HAP-1 (cell line): ENCODE results near the gene EXOC4.
"Not testable (repeated sequence)": the region's sequence is repeated elsewhere in the genome, so short reads cannot be mapped to it uniquely, and the experiment has no call there.

Experiments
- DNase-seq, 2 experiments: peaks; one replicate each; pipeline ENCODE4 v3.0.0-alpha.2; 2016 to 2020; ENCODE audit warnings: low spot score in 2 of 2
- H3K27me3 ChIP-seq: fragments of 250-450 bp; sonication (Bioruptor Pico); 2 replicates; pipeline ENCODE4 v1.5.1; 2020; ENCODE audit warnings: low read depth, mild to moderate bottlenecking, moderate library complexity
- H3K36me3 ChIP-seq: fragments of 250-450 bp; sonication (Bioruptor Pico); replicated peaks from 2 replicates; pipeline ENCODE4 v1.5.1; 2020; ENCODE audit warnings: mild to moderate bottlenecking
- H3K4me1 ChIP-seq: fragments of 250-450 bp; sonication (Bioruptor Pico); 2 replicates; pipeline ENCODE4 v1.5.1; 2020; ENCODE audit warnings: mild to moderate bottlenecking
- H3K4me3 ChIP-seq: fragments of 250-450 bp; sonication (Bioruptor Pico); 2 replicates; pipeline ENCODE4 v1.5.1; 2020; ENCODE audit warnings: mild to moderate bottlenecking, moderate library complexity
- H3K9me3 ChIP-seq: fragments of 250-450 bp; sonication (Bioruptor Pico); 2 replicates; pipeline ENCODE4 v1.5.1; 2020; ENCODE audit warnings: mild to moderate bottlenecking, moderate library complexity
- in situ Hi-C: fragments of 300-500 bp; cut with MboI; formaldehyde crosslinking; loops from 3 replicates; pipeline ENCODE4 v1.14.3; 2020; ENCODE audit warnings: low sequenced_read_pairs, inconsistent platforms, mixed read lengths

EXOC4 gene

GRCh38 chr7:133310232-133310862 is 57.5 kb downstream of the EXOC4 start:
- H3K27me3 ChIP-seq, result no peaks in the 10 kb centered on the region
- no peak overlapping the region for H3K4me3 ChIP-seq
- peaks cover 30% of the 10 kb centered on the region for H3K36me3 ChIP-seq
- in situ Hi-C loops, result no loop called here
- no peak for DNase-seq
- H3K9me3 ChIP-seq, result no peaks in the 10 kb centered on the region
- H3K4me1 ChIP-seq, result peaks cover under 1% of the 10 kb centered on the region; the same call in 1 of the 2 replicates

- no peak for DNase-seq
- Histone ChIP-seq H3K27me3 (no peaks in the 10 kb centered on the region), H3K36me3 (peaks cover 9% of the 10 kb centered on the region; the same call in 1 of the 2 replicates), H3K4me1 (no peaks in the 10 kb centered on the region), H3K9me3 (no peaks in the 10 kb centered on the region), H3K4me3 (no peak overlapping the region)
- in situ Hi-C loops, result no loop called here
Measured at GRCh38 chr7:133313575-133313974, 60.7 kb downstream of the EXOC4 start.

GRCh38 chr7:133314084-133314483 is 61.2 kb downstream of the EXOC4 start:
- H3K27me3 ChIP-seq, result no peaks in the 10 kb centered on the region
- H3K9me3 ChIP-seq, result no peaks in the 10 kb centered on the region
- no peaks in the 10 kb centered on the region for H3K4me1 ChIP-seq
- no peak for DNase-seq
- in situ Hi-C loops, result no loop called here
- H3K36me3 ChIP-seq, result peaks cover 4% of the 10 kb centered on the region; the same call in 1 of the 2 replicates
- H3K4me3 ChIP-seq, result no peak overlapping the region

GRCh38 chr7:133315332-133316040 is 62.6 kb downstream of the EXOC4 start:
- H3K36me3 ChIP-seq, result no peaks in the 10 kb centered on the region
- in situ Hi-C loops, result no loop called here
- H3K4me1 ChIP-seq, result no peaks in the 10 kb centered on the region
- no peak overlapping the region for H3K4me3 ChIP-seq
- no peaks in the 10 kb centered on the region for H3K27me3 ChIP-seq
- H3K9me3 ChIP-seq, result no peaks in the 10 kb centered on the region
- DNase-seq, result no peak

GRCh38 chr7:133319842-133320241 is 67.0 kb downstream of the EXOC4 start:
- no peaks in the 10 kb centered on the region for H3K36me3 ChIP-seq
- no peaks in the 10 kb centered on the region for H3K4me1 ChIP-seq
- H3K9me3 ChIP-seq, result no peaks in the 10 kb centered on the region
- in situ Hi-C loops, result no loop called here
- H3K27me3 ChIP-seq, result no peaks in the 10 kb centered on the region
- no peak overlapping the region for H3K4me3 ChIP-seq
- DNase-seq, result no peak

GRCh38 chr7:133320891-133321290 is 68.0 kb downstream of the EXOC4 start:
- DNase-seq, result no peak
- no peak overlapping the region for H3K4me3 ChIP-seq
- no peaks in the 10 kb centered on the region for H3K36me3 ChIP-seq
- H3K4me1 ChIP-seq, result no peaks in the 10 kb centered on the region
- in situ Hi-C loops, result no loop called here
- no peaks in the 10 kb centered on the region for H3K9me3 ChIP-seq
- H3K27me3 ChIP-seq, result no peaks in the 10 kb centered on the region

- H3K4me3 ChIP-seq, H3K4me1 ChIP-seq, in situ Hi-C loops, H3K27me3 ChIP-seq, H3K36me3 ChIP-seq, DNase-seq, H3K9me3 ChIP-seq: not testable (repeated sequence)
Measured at GRCh38 chr7:133321366-133321765, 68.5 kb downstream of the EXOC4 start.

GRCh38 chr7:133326745-133327144 is 73.9 kb downstream of the EXOC4 start:
- in situ Hi-C loops, result not testable (repeated sequence)

GRCh38 chr7:133328021-133328420 is 75.1 kb downstream of the EXOC4 start:
- H3K4me3 ChIP-seq, H3K27me3 ChIP-seq, in situ Hi-C loops, H3K9me3 ChIP-seq, DNase-seq, H3K4me1 ChIP-seq, H3K36me3 ChIP-seq: not testable (repeated sequence)

More at GRCh38 chr7:133326745-133327144, 73.9 kb downstream of the EXOC4 start:
- not testable (repeated sequence) for H3K9me3 ChIP-seq, H3K4me1 ChIP-seq, H3K27me3 ChIP-seq, DNase-seq, H3K4me3 ChIP-seq, H3K36me3 ChIP-seq

- in situ Hi-C loops, result no loop called here
- Histone ChIP-seq H3K4me3 (no peak overlapping the region), H3K9me3 (no peaks in the 10 kb centered on the region), H3K36me3 (no peaks in the 10 kb centered on the region), H3K27me3 (no peaks in the 10 kb centered on the region), H3K4me1 (no peaks in the 10 kb centered on the region)
- DNase-seq, result no peak
Measured at GRCh38 chr7:133330085-133330484, 77.2 kb downstream of the EXOC4 start.

- Histone ChIP-seq H3K27me3 (no peaks in the 10 kb centered on the region), H3K4me3 (no peak overlapping the region), H3K9me3 (no peaks in the 10 kb centered on the region), H3K4me1 (no peaks in the 10 kb centered on the region), H3K36me3 (no peaks in the 10 kb centered on the region)
- in situ Hi-C loops, result no loop called here
- DNase-seq, result no peak
Measured at GRCh38 chr7:133331861-133332260, 79.0 kb downstream of the EXOC4 start.

- in situ Hi-C loops, result no loop called here
- Histone ChIP-seq H3K27me3 (no peaks in the 10 kb centered on the region), H3K4me3 (no peak overlapping the region), H3K4me1 (no peaks in the 10 kb centered on the region; the same call in 1 of the 2 replicates), H3K9me3 (peaks cover 9% of the 10 kb centered on the region; the same call in 1 of the 2 replicates), H3K36me3 (no peaks in the 10 kb centered on the region; the same call in 1 of the 2 replicates)
- DNase-seq, result no peak
Measured at GRCh38 chr7:133339772-133340171, 86.9 kb downstream of the EXOC4 start.

- Histone ChIP-seq H3K4me1 (no peaks in the 10 kb centered on the region; the same call in 1 of the 2 replicates), H3K27me3 (no peaks in the 10 kb centered on the region), H3K36me3 (no peaks in the 10 kb centered on the region; the same call in 1 of the 2 replicates), H3K9me3 (peaks cover 4% of the 10 kb centered on the region; the same call in 1 of the 2 replicates), H3K4me3 (no peak overlapping the region)
- DNase-seq, result no peak
- in situ Hi-C loops, result no loop called here
Measured at GRCh38 chr7:133344275-133344674, 91.4 kb downstream of the EXOC4 start.

- no peaks in the 10 kb centered on the region for H3K9me3 ChIP-seq
- H3K27me3 ChIP-seq, result no peaks in the 10 kb centered on the region
- in situ Hi-C loops, result no loop called here
- no peaks in the 10 kb centered on the region; the same call in 1 of the 2 replicates for H3K4me1 ChIP-seq
- H3K36me3 ChIP-seq, result no peaks in the 10 kb centered on the region; the same call in 1 of the 2 replicates
- H3K4me3 ChIP-seq, result no peak overlapping the region
- no peak for DNase-seq
Measured at GRCh38 chr7:133345690-133346421, 93.0 kb downstream of the EXOC4 start.
